Vagina (tissue), 2 donors: ENCODE data around the gene UBE2I.

ENCODE experiments used
- CTCF ChIP-seq, 3 experiments: fragments of 450-650 bp in 2 of 3; fragments of 200-600 bp in 1 of 3; sonication (generic) in 1 of 3; IDR thresholded peaks; one replicate each; pipeline ENCODE4 v1.5.1; 2017 to 2019; ENCODE audit warnings: antibody characterized with exemption in 3 of 3, mild to moderate bottlenecking in 2 of 3, moderate library complexity in 2 of 3
- POLR2A ChIP-seq, 2 donors: fragments of 450-650 bp; IDR thresholded peaks; one replicate each; pipeline ENCODE4 v1.6.1; 2017; ENCODE audit warnings: antibody characterized with exemption in 2 of 2, mild to moderate bottlenecking in 2 of 2, moderate library complexity in 2 of 2
- POLR2AphosphoS5 ChIP-seq, 2 donors: sonication (generic); formaldehyde crosslinking; IDR thresholded peaks; one replicate each; pipeline ENCODE4 v1.9.0; 2017; ENCODE audit warnings: antibody characterized with exemption in 2 of 2, mild to moderate bottlenecking in 2 of 2, low read depth in 1 of 2; ENCODE audit not compliant: insufficient read depth in 1 of 2

- TF ChIP-seq CTCF (IDR thresholded peaks at IDR 0.05) (no peak), POLR2A (IDR thresholded peaks at IDR 0.05) (no peak), POLR2AphosphoS5 (IDR thresholded peaks at IDR 0.05; ENCODE audit: insufficient read depth in 1 of 2, low read depth in 1 of 2) (no peak)
These were observed 20.5 kb upstream of the UBE2I start for GRCh38 chr16:1288813-1289476.
